ENCODE results near the gene BPIFA1. TPM values are rescaled to one million over a fixed set of nuclear protein-coding genes. Genes with fewer than 3 reads are reported as not detected.

BPIFA1 gene
- total RNA-seq, 4 donors from 2014 or later = not detected

GRCh38 chr20:33224399-33224798, 11.4 kb upstream of the BPIFA1 start:
- DNase-seq = no peak
- no peak overlapping the region for H3K27ac ChIP-seq
- TF ChIP-seq CTCF (IDR thresholded peaks at IDR 0.05 in 4 of 5, conservative IDR thresholded peaks at IDR 0.05 in 1 of 5) = no peak
- no peak for TF ChIP-seq POLR2A (IDR thresholded peaks at IDR 0.05)
- intact Hi-C loops (cut with DNase I; ENCODE audit: low total_unique reads) (no loop called here), in situ Hi-C loops (cut with MboI; ENCODE audit: low sequenced_read_pairs in 4 of 4) (loop anchor here in 1 of 4 donors (10.0 to 25.0 kb wide), 2 partner anchors 60 to 88 kb away; partner anchors contain the start of gene BPIFA2)
- no peaks in the 10 kb centered on the region for H3K4me1 ChIP-seq
- H3K4me3 ChIP-seq = no peak overlapping the region
- no peaks in the 10 kb centered on the region for H3K9me3 ChIP-seq
- H3K36me3 ChIP-seq = no peaks in the 10 kb centered on the region
- peaks cover 0 to 2% (median 0%) of the 10 kb centered on the region in 3 donors for H3K27me3 ChIP-seq
- no peak for ATAC-seq

DNA sequence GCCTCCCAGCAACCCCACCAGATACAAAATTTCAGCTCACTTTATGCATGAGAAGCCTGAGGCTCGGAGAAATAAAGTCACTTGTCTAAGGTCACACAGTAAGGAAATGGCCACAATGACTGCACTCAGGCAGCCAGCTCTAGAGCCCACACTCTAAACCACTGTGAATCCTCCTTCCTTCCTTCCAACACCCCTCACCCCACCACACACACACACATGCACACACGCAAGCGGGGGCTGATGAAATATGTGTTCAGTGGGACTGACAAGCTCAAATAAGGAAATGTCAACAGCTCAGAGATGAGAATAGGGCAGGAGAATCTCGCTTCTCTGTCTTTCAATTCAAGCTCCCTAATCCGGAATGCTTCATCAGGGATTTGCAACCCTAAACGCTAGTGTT, 6.0 kb upstream of the BPIFA1 start:
- no peak for DNase-seq
- Histone ChIP-seq H3K4me3 (no peak overlapping the region), H3K36me3 (no peaks in the 10 kb centered on the region), H3K9me3 (no peaks in the 10 kb centered on the region), H3K27ac (no peak overlapping the region), H3K4me1 (no peaks in the 10 kb centered on the region), H3K27me3 (peaks cover 0 to 9% (median 0%) of the 10 kb centered on the region in 3 donors)
- ATAC-seq = no peak
- TF ChIP-seq CTCF (IDR thresholded peaks at IDR 0.05 in 4 of 5, conservative IDR thresholded peaks at IDR 0.05 in 1 of 5) (no peak), POLR2A (IDR thresholded peaks at IDR 0.05) (no peak)
- in situ Hi-C loops (cut with MboI; ENCODE audit: low sequenced_read_pairs in 4 of 4) (loop anchor here in 1 of 4 donors (10.0 kb wide), 1 partner anchor 65 kb away; the partner anchor contains the start of gene BPIFA2), intact Hi-C loops (cut with DNase I; ENCODE audit: low total_unique reads) (no loop called here)

DNA sequence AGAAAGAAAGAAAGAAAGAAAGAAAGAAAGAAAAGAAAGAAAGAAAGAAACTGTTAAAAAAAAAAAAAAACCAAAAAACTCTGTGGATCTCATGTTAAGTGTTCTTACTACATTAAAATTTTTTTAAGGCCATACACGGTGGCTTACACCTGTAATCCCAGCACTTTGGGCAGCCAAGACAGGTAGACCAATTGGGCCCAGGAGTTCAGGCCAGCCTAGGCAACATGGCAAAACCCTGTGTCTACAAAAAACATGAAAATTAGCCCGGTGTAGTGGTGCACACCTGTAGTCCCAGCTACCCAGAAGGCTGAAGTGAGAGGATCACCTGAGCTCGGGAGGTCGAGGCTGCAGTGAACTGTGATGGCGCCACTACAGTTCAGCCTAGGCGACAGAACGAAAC, 4.6 kb upstream of the BPIFA1 start:
- Histone ChIP-seq H3K9me3 (no peaks in the 10 kb centered on the region), H3K4me1 (no peaks in the 10 kb centered on the region), H3K36me3 (no peaks in the 10 kb centered on the region), H3K4me3 (no peak overlapping the region), H3K27me3 (peaks cover 0 to 9% (median 9%) of the 10 kb centered on the region in 3 donors), H3K27ac (no peak overlapping the region)
- in situ Hi-C loops (cut with MboI; ENCODE audit: low sequenced_read_pairs in 4 of 4) = no loop called here
- TF ChIP-seq POLR2A (IDR thresholded peaks at IDR 0.05) (no peak), CTCF (IDR thresholded peaks at IDR 0.05 in 4 of 5, conservative IDR thresholded peaks at IDR 0.05 in 1 of 5) (no peak)
- ATAC-seq = no peak
- no peak for DNase-seq
- intact Hi-C loops (cut with DNase I; ENCODE audit: low total_unique reads) = no loop called here

GRCh38 chr20:33232486-33233072, 3.2 kb upstream of the BPIFA1 start:
- in situ Hi-C loops (cut with MboI; ENCODE audit: low sequenced_read_pairs in 4 of 4) (no loop called here), intact Hi-C loops (cut with DNase I; ENCODE audit: low total_unique reads) (no loop called here)
- ATAC-seq (no peak), DNase-seq (no peak)
- H3K27ac ChIP-seq = no peak overlapping the region
- no peaks in the 10 kb centered on the region for H3K9me3 ChIP-seq
- no peaks in the 10 kb centered on the region for H3K36me3 ChIP-seq
- no peaks in the 10 kb centered on the region for H3K4me1 ChIP-seq
- H3K4me3 ChIP-seq = no peak overlapping the region
- H3K27me3 ChIP-seq = peaks cover 0 to 9% (median 6%) of the 10 kb centered on the region in 3 donors
- TF ChIP-seq CTCF (IDR thresholded peaks at IDR 0.05 in 4 of 5, conservative IDR thresholded peaks at IDR 0.05 in 1 of 5) (no peak), POLR2A (IDR thresholded peaks at IDR 0.05) (no peak)
